ENCODE measurements around the gene C10orf67.
"Not testable (repeated sequence)": the region's sequence is repeated elsewhere in the genome, so short reads cannot be mapped to it uniquely, and the experiment has no call there.

Gene C10orf67

GRCh38 chr10:23344241-23344841 is at the start of gene C10orf67:
Gene C10orf67, minus strand, starts transcription at chr10:23344797. Its CDS starts 23 bp downstream, at chr10:23344774.
- peak; percentile 32 for DNase-seq (ENCODE audit: low read depth, low spot score)

- no peak for DNase-seq (ENCODE audit: low read depth, low spot score)
Measured at GRCh38 chr10:23391821-23392220, 47.2 kb upstream of the C10orf67 start.

- no peak for DNase-seq (ENCODE audit: low read depth, low spot score)
Measured at GRCh38 chr10:23390809-23391208, 46.2 kb upstream of the C10orf67 start.

- not testable (repeated sequence) for DNase-seq (ENCODE audit: low read depth, low spot score)
Measured at GRCh38 chr10:23390408-23390807, 45.8 kb upstream of the C10orf67 start.

- not testable (repeated sequence) for DNase-seq (ENCODE audit: low read depth, low spot score)
Measured at GRCh38 chr10:23387516-23387915, 42.9 kb upstream of the C10orf67 start.

GRCh38 chr10:23386052-23386451 is 41.5 kb upstream of the C10orf67 start:
- no peak for DNase-seq (ENCODE audit: low read depth, low spot score)

- no peak for DNase-seq (ENCODE audit: low read depth, low spot score)
Measured at GRCh38 chr10:23384364-23384763, 39.8 kb upstream of the C10orf67 start.

GRCh38 chr10:23383637-23384036 is 39.0 kb upstream of the C10orf67 start:
- no peak for DNase-seq (ENCODE audit: low read depth, low spot score)

- no peak for DNase-seq (ENCODE audit: low read depth, low spot score)
Measured at GRCh38 chr10:23381298-23382040, 36.9 kb upstream of the C10orf67 start.

- DNase-seq (ENCODE audit: low read depth, low spot score) = no peak
Measured at GRCh38 chr10:23379686-23380085, 35.1 kb upstream of the C10orf67 start.

- no peak for DNase-seq (ENCODE audit: low read depth, low spot score)
Measured at GRCh38 chr10:23376229-23376655, 31.6 kb upstream of the C10orf67 start.

GRCh38 chr10:23375366-23375765 is 30.8 kb upstream of the C10orf67 start:
- DNase-seq (ENCODE audit: low read depth, low spot score) = peak; percentile 46

- DNase-seq (ENCODE audit: low read depth, low spot score) = no peak
Measured at GRCh38 chr10:23373156-23373555, 28.6 kb upstream of the C10orf67 start.

GRCh38 chr10:23371073-23371472 is 26.5 kb upstream of the C10orf67 start:
- DNase-seq (ENCODE audit: low read depth, low spot score) = no peak

GRCh38 chr10:23370106-23370505 is 25.5 kb upstream of the C10orf67 start:
- no peak for DNase-seq (ENCODE audit: low read depth, low spot score)

- no peak for DNase-seq (ENCODE audit: low read depth, low spot score)
Measured at GRCh38 chr10:23368816-23369640, 24.4 kb upstream of the C10orf67 start.

- no peak for DNase-seq (ENCODE audit: low read depth, low spot score)
Measured at GRCh38 chr10:23367896-23368595, 23.4 kb upstream of the C10orf67 start.

GRCh38 chr10:23365417-23366030 is 20.9 kb upstream of the C10orf67 start:
- not testable (repeated sequence) for DNase-seq (ENCODE audit: low read depth, low spot score)

- DNase-seq (ENCODE audit: low read depth, low spot score) = no peak
Measured at GRCh38 chr10:23364378-23364777, 19.8 kb upstream of the C10orf67 start.

GRCh38 chr10:23363793-23364135 is 19.2 kb upstream of the C10orf67 start:
- no peak for DNase-seq (ENCODE audit: low read depth, low spot score)
